Osteoblast (primary cell): ENCODE results near the gene EEF1AKMT1. TPM values are rescaled to one million over a fixed set of nuclear protein-coding genes. Genes with fewer than 3 reads are reported as not detected.
"Not testable (repeated sequence)": the region's sequence is repeated elsewhere in the genome, so short reads cannot be mapped to it uniquely, and the experiment has no call there.

ENCODE experiments used
- DNase-seq: peaks from one replicate; pipeline ENCODE4 v3.0.0; 2011; ENCODE audit warnings: low spot score, mixed read lengths; ENCODE audit not compliant: insufficient read length; ENCODE audit errors: missing footprints
- H2AFZ ChIP-seq: 2 replicates; pipeline ENCODE4 v1.6.0; 2011; ENCODE audit warnings: mild to moderate bottlenecking, low read length
- H3K27ac ChIP-seq: 2 replicates; pipeline ENCODE4 v1.5.1; 2011; ENCODE audit warnings: mild to moderate bottlenecking, low read depth, low read length, moderate library complexity
- H3K27me3 ChIP-seq: 2 replicates; pipeline ENCODE4 v1.6.0; 2012; ENCODE audit warnings: mild to moderate bottlenecking, control low read depth, inconsistent platforms, low read length, moderate library complexity; ENCODE audit not compliant: insufficient read depth
- H3K36me3 ChIP-seq: 2 replicates; pipeline ENCODE4 v1.5.1; 2011; ENCODE audit warnings: mild to moderate bottlenecking, low read length, control low read depth, moderate library complexity; ENCODE audit not compliant: insufficient read depth
- H3K4me1 ChIP-seq: 2 replicates; pipeline ENCODE4 v1.5.1; 2011; ENCODE audit warnings: mild to moderate bottlenecking, low read length, control low read depth, moderate library complexity; ENCODE audit not compliant: insufficient read depth
- H3K4me2 ChIP-seq: 2 replicates; pipeline ENCODE4 v1.6.0; 2011; ENCODE audit warnings: mild to moderate bottlenecking, low read length; ENCODE audit not compliant: insufficient read depth
- H3K4me3 ChIP-seq: fragments of 200-600 bp; sonication (generic); 3 replicates; pipeline ENCODE4 v1.5.1; 2012; ENCODE audit warnings: mild to moderate bottlenecking, low read length, inconsistent platforms; ENCODE audit not compliant: insufficient read depth
- H3K79me2 ChIP-seq: 2 replicates; pipeline ENCODE4 v1.6.0; 2012; ENCODE audit warnings: mild to moderate bottlenecking, low read length, control low read depth, inconsistent platforms; ENCODE audit not compliant: insufficient read depth
- H3K9me3 ChIP-seq: 2 replicates; pipeline ENCODE4 v1.5.1; 2011; ENCODE audit warnings: low read depth, low read length, control low read depth
- H4K20me1 ChIP-seq: 2 replicates; pipeline ENCODE4 v1.6.0; 2012; ENCODE audit warnings: mild to moderate bottlenecking, low read length, control low read depth; ENCODE audit not compliant: insufficient read depth
- CTCF ChIP-seq: IDR thresholded peaks from 2 replicates; pipeline ENCODE4 v1.5.1; 2011; ENCODE audit warnings: mild to moderate bottlenecking, low read depth, low read length, moderate library complexity; ENCODE audit errors: extremely low read depth
- total RNA-seq: library from RNA; depleted of rRNA; stranded (reverse); fragments of >200 nt; gene quantifications from 2 replicates; pipeline ENCODE4 v1.2.3, GENCODE V29; 2012

EEF1AKMT1 gene
- total RNA-seq, 1 donor, result 7.6 TPM

GRCh38 chr13:20684546-20684945 is 89.2 kb downstream of the EEF1AKMT1 start:
- no peaks in the 10 kb centered on the region for H3K36me3 ChIP-seq
- H4K20me1 ChIP-seq, result no peaks in the 10 kb centered on the region
- no peaks in the 10 kb centered on the region for H3K9me3 ChIP-seq
- H3K27ac ChIP-seq, result no peak overlapping the region
- no peak overlapping the region for H3K4me3 ChIP-seq
- no peak overlapping the region for H2AFZ ChIP-seq
- H3K27me3 ChIP-seq, result no peaks in the 10 kb centered on the region
- no peaks in the 10 kb centered on the region for H3K79me2 ChIP-seq
- TF ChIP-seq CTCF, result no peak
- H3K4me1 ChIP-seq, result peaks cover 14% of the 10 kb centered on the region
- DNase-seq, result no peak
- H3K4me2 ChIP-seq, result no peak overlapping the region

- Histone ChIP-seq H3K9me3 (no peaks in the 10 kb centered on the region), H4K20me1 (no peaks in the 10 kb centered on the region), H3K36me3 (no peaks in the 10 kb centered on the region), H3K4me1 (peaks cover 14% of the 10 kb centered on the region), H2AFZ (no peak overlapping the region), H3K4me2 (no peak overlapping the region), H3K27me3 (no peaks in the 10 kb centered on the region), H3K27ac (no peak overlapping the region), H3K79me2 (no peaks in the 10 kb centered on the region), H3K4me3 (no peak overlapping the region)
- TF ChIP-seq CTCF, result no peak
- DNase-seq, result no peak
Measured at GRCh38 chr13:20684041-20684440, 89.7 kb downstream of the EEF1AKMT1 start.

GRCh38 chr13:20682061-20682460 is 91.7 kb downstream of the EEF1AKMT1 start:
- no peak overlapping the region for H2AFZ ChIP-seq
- H4K20me1 ChIP-seq, result no peaks in the 10 kb centered on the region
- H3K9me3 ChIP-seq, result no peaks in the 10 kb centered on the region
- H3K4me2 ChIP-seq, result peak overlapping the region; percentile 57
- no peaks in the 10 kb centered on the region for H3K27me3 ChIP-seq
- H3K27ac ChIP-seq, result no peak overlapping the region
- H3K4me3 ChIP-seq, result no peak overlapping the region
- no peaks in the 10 kb centered on the region for H3K36me3 ChIP-seq
- H3K4me1 ChIP-seq, result peaks cover 14% of the 10 kb centered on the region
- no peak for TF ChIP-seq CTCF
- H3K79me2 ChIP-seq, result no peaks in the 10 kb centered on the region
- no peak for DNase-seq

- H3K9me3 ChIP-seq, H3K4me1 ChIP-seq, H3K36me3 ChIP-seq, H3K4me3 ChIP-seq, H3K27ac ChIP-seq, H4K20me1 ChIP-seq, H3K79me2 ChIP-seq, H2AFZ ChIP-seq, H3K27me3 ChIP-seq: not testable (repeated sequence)
- peak overlapping the region; percentile 57 for H3K4me2 ChIP-seq
- DNase-seq, result peak; percentile 75
Measured at GRCh38 chr13:20681481-20681880, 92.3 kb downstream of the EEF1AKMT1 start.
